ENCODE measurements around the gene ENG.

ENG gene

DNA sequence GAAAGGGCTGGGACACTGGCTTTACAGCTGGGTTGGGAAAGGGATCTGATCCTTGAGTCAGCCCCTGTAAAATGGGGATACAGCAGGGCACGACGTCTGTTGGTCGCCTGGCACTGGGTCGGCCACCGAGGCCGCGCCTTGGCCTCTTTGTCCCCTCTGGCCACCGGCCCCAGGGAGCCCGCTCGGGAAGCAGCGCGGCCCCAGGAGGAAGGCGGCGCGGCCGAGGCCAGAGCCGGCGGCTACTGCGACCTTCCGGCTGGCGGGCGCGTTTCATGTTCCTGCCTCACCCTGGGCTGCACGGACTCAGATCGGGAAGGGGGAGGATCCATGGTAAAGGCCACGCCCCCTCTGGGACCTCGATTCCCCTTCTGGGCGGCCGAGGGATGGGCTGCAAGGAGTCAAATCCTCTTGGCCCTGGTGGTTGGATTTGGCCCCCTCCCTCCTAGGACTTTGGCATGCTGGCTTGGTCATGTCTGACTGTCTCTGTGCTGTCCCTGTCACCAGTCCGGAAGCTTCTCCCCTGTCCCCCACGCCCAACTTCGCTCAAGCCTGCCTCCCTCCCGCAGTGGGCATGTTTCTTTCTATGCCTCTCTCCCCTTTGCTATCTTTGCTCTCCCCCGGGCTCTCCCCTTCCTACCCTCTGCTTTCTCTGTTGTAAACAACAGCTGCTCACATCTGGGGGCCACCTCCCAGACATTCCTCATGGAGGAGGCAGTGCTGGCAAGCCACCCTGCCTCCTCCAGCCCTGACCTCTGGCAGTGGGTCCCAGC lies 26.0 kb downstream of the ENG start:
- no peak overlapping the region for H3K27ac ChIP-seq (ENCODE audit: low read length)
- H4K20me1 ChIP-seq (ENCODE audit: insufficient read depth, low read length), result no peaks in the 10 kb centered on the region
- no peak overlapping the region for H3K9ac ChIP-seq (ENCODE audit: low read depth, low read length)
- no peak for TF ChIP-seq EZH2 (IDR thresholded peaks at IDR 0.05; ENCODE audit: borderline replicate concordance, low read depth, low read length, severe bottlenecking)
- TF ChIP-seq, protein P1, sequence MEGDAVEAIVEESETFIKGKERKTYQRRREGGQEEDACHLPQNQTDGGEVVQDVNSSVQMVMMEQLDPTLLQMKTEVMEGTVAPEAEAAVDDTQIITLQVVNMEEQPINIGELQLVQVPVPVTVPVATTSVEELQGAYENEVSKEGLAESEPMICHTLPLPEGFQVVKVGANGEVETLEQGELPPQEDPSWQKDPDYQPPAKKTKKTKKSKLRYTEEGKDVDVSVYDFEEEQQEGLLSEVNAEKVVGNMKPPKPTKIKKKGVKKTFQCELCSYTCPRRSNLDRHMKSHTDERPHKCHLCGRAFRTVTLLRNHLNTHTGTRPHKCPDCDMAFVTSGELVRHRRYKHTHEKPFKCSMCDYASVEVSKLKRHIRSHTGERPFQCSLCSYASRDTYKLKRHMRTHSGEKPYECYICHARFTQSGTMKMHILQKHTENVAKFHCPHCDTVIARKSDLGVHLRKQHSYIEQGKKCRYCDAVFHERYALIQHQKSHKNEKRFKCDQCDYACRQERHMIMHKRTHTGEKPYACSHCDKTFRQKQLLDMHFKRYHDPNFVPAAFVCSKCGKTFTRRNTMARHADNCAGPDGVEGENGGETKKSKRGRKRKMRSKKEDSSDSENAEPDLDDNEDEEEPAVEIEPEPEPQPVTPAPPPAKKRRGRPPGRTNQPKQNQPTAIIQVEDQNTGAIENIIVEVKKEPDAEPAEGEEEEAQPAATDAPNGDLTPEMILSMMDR (IDR thresholded peaks at IDR 0.05; ENCODE audit: borderline replicate concordance, extremely low read depth, low read length, poor library complexity, severe bottlenecking), result no peak
- no peaks in the 10 kb centered on the region for H3K36me3 ChIP-seq (ENCODE audit: insufficient read depth, low read length)
- H3K4me3 ChIP-seq (ENCODE audit: low read depth in 1 of 2, low read length in 2 of 2), result no peak overlapping the region
- H2AFZ ChIP-seq (ENCODE audit: low read depth, low read length), result no peak overlapping the region
- H3K27me3 ChIP-seq (ENCODE audit: insufficient read depth, low read length, poor library complexity), result no peaks in the 10 kb centered on the region
- H3K79me2 ChIP-seq (ENCODE audit: insufficient read depth, low read length), result no peaks in the 10 kb centered on the region
- H3K9me3 ChIP-seq (ENCODE audit: insufficient read depth, low read length, severe bottlenecking), result no peaks in the 10 kb centered on the region
- ATAC-seq (ENCODE audit: insufficient read depth, low read depth) (no peak), DNase-seq (no peak)
- H3K4me2 ChIP-seq (ENCODE audit: insufficient read depth, low read length), result no peak overlapping the region
- no peaks in the 10 kb centered on the region for H3K4me1 ChIP-seq (ENCODE audit: insufficient read depth, low read length)

DNA sequence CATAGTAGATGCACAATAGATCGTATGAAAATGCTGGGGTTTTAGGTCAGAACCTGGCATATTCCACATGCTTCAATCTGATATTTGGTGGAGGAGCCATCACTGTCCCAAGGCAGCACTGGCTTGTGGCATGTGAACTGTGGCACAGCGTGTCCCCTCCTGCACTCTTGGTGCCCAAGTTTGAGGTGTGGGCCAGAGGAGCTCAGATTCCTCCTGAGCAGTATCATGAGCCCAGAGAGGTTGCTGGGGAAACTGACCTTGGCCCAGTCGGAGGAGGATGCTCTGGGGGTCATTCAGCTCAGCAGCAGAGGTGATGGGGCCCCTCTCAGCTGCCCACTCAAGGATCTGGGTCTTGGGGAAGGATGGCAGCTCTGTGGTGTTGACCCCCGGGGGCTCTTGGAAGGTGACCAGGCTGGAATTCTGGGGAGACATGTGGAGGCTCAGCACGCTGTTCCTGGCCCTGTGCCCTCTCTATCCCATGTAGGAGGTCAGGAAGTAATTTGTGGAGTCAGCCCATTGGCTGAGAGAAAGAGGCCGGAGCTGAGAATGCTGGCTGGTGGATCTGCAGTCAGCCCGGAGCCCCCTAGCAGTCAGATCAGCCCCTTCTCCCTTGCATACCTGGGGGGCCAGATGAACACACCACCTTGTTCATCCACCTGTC lies 28.1 kb downstream of the ENG start:
- no peaks in the 10 kb centered on the region for H3K79me2 ChIP-seq (ENCODE audit: insufficient read depth, low read length)
- TF ChIP-seq, protein P1 (IDR thresholded peaks at IDR 0.05; ENCODE audit: borderline replicate concordance, extremely low read depth, low read length, poor library complexity, severe bottlenecking), result no peak
- no peak for TF ChIP-seq EZH2 (IDR thresholded peaks at IDR 0.05; ENCODE audit: borderline replicate concordance, low read depth, low read length, severe bottlenecking)
- H3K27me3 ChIP-seq (ENCODE audit: insufficient read depth, low read length, poor library complexity), result no peaks in the 10 kb centered on the region
- no peak overlapping the region for H3K4me3 ChIP-seq (ENCODE audit: low read depth in 1 of 2, low read length in 2 of 2)
- H4K20me1 ChIP-seq (ENCODE audit: insufficient read depth, low read length), result no peaks in the 10 kb centered on the region
- ATAC-seq (ENCODE audit: insufficient read depth, low read depth), result no peak
- no peaks in the 10 kb centered on the region for H3K36me3 ChIP-seq (ENCODE audit: insufficient read depth, low read length)
- no peak for DNase-seq
- H3K9me3 ChIP-seq (ENCODE audit: insufficient read depth, low read length, severe bottlenecking), result no peaks in the 10 kb centered on the region
- H3K9ac ChIP-seq (ENCODE audit: low read depth, low read length), result no peak overlapping the region
- no peak overlapping the region for H3K27ac ChIP-seq (ENCODE audit: low read length)
- no peak overlapping the region for H3K4me2 ChIP-seq (ENCODE audit: insufficient read depth, low read length)
- no peak overlapping the region for H2AFZ ChIP-seq (ENCODE audit: low read depth, low read length)
- no peaks in the 10 kb centered on the region for H3K4me1 ChIP-seq (ENCODE audit: insufficient read depth, low read length)

DNA sequence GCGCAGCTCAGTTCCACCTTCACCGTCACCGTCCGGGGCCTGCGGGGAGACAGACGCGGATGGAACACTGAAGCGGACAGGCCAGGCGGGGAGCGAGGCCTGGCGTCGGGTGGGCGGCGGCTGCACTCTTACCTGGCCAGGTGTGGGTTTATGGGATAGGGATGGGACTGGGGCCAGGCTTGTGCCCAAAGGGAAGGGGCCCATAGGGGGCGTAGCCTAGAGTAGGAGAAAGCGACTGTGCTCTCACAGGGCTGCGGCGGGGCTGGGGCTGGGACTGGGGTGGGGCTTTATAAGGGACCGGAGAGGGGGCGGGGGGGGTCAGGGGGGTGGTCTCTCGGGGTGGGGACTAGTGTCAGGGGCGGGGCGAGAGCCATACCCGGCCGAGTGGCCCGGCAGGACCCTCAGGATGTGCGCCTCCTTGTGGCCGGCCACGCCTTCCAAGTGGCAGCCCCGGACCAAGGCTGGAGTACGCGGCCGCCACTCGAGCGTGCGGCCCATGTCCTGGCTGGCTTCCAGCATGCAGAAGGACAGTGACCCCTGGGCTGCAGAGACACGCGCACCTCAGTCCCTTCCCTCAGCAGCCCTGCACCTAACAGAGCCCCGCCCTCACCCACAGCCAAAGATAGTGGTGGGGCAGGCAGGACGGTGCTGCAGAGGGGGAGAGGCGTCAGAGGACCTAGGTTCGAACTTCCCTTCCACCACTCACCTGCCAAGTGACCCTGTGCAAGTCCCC lies 29.0 kb downstream of the ENG start:
- Histone ChIP-seq H3K36me3 (ENCODE audit: insufficient read depth, low read length) (no peaks in the 10 kb centered on the region), H3K9ac (ENCODE audit: low read depth, low read length) (no peak overlapping the region), H2AFZ (ENCODE audit: low read depth, low read length) (no peak overlapping the region), H3K79me2 (ENCODE audit: insufficient read depth, low read length) (no peaks in the 10 kb centered on the region), H3K27me3 (ENCODE audit: insufficient read depth, low read length, poor library complexity) (no peaks in the 10 kb centered on the region), H3K9me3 (ENCODE audit: insufficient read depth, low read length, severe bottlenecking) (no peaks in the 10 kb centered on the region), H4K20me1 (ENCODE audit: insufficient read depth, low read length) (no peaks in the 10 kb centered on the region), H3K4me2 (ENCODE audit: insufficient read depth, low read length) (no peak overlapping the region), H3K27ac (ENCODE audit: low read length) (no peak overlapping the region), H3K4me1 (ENCODE audit: insufficient read depth, low read length) (no peaks in the 10 kb centered on the region), H3K4me3 (ENCODE audit: low read depth in 1 of 2, low read length in 2 of 2) (no peak overlapping the region)
- TF ChIP-seq EZH2 (IDR thresholded peaks at IDR 0.05; ENCODE audit: borderline replicate concordance, low read depth, low read length, severe bottlenecking), result no peak
- TF ChIP-seq, protein P1 (IDR thresholded peaks at IDR 0.05; ENCODE audit: borderline replicate concordance, extremely low read depth, low read length, poor library complexity, severe bottlenecking), result peak; percentile 29
- DNase-seq (no peak), ATAC-seq (ENCODE audit: insufficient read depth, low read depth) (0 out of 3 replicates have a peak, but pooled peaks have one; percentile 31)

All from DND-41 (cell line).